ENCODE measurements around the gene ARL9.

DNA sequence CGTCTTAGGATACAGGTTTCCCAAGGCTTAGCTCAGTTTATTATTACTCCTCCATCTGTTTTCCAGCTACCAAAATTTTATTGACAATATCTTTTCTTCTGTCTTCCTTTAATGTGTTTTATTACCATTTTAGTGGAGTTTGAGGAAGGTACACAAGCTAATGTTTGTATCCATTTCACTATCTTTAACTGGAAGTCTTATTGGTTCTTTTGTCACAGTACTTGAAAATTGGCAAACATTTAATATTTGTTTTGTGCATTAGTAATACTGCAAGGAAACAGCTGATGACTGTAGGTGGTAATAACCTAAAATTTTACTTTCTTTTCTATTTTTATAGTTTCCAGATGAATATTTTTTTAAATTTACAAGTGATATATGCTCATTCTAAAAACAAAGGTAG lies 9.3 kb upstream of the ARL9 start:
- TF ChIP-seq POLR2A (IDR thresholded peaks at IDR 0.05) = no peak
- TF ChIP-seq, protein P1, sequence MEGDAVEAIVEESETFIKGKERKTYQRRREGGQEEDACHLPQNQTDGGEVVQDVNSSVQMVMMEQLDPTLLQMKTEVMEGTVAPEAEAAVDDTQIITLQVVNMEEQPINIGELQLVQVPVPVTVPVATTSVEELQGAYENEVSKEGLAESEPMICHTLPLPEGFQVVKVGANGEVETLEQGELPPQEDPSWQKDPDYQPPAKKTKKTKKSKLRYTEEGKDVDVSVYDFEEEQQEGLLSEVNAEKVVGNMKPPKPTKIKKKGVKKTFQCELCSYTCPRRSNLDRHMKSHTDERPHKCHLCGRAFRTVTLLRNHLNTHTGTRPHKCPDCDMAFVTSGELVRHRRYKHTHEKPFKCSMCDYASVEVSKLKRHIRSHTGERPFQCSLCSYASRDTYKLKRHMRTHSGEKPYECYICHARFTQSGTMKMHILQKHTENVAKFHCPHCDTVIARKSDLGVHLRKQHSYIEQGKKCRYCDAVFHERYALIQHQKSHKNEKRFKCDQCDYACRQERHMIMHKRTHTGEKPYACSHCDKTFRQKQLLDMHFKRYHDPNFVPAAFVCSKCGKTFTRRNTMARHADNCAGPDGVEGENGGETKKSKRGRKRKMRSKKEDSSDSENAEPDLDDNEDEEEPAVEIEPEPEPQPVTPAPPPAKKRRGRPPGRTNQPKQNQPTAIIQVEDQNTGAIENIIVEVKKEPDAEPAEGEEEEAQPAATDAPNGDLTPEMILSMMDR (IDR thresholded peaks at IDR 0.05) = no peak
- no peak for TF ChIP-seq EP300 (IDR thresholded peaks at IDR 0.05)
